AG09309 (cell line): ENCODE data around the gene HES6.

Source experiments
- DNase-seq: peaks from one replicate; pipeline ENCODE4 v3.0.0-alpha.2; 2010; ENCODE audit warnings: low read depth
- H3K4me3 ChIP-seq: 2 replicates; pipeline ENCODE4 v1.5.1; 2011; ENCODE audit warnings: mild to moderate bottlenecking, low read depth, low read length, moderate library complexity; ENCODE audit not compliant: control insufficient read depth
- TF ChIP-seq, protein P1 (sequence below): IDR thresholded peaks from 2 replicates; pipeline ENCODE4 v1.5.1; 2011; ENCODE audit warnings: mild to moderate bottlenecking, low read depth, low read length, inconsistent platforms; ENCODE audit not compliant: insufficient read depth, control insufficient read depth; ENCODE audit errors: missing control alignments

HES6 gene

GRCh38 chr2:238239863-238240756 lies at the start of gene HES6:
TSS of gene HES6 (minus strand) at chr2:238240038. CDS start at chr2:238239905, 133 bp downstream.
- DNase-seq = no peak
- TF ChIP-seq, protein P1, sequence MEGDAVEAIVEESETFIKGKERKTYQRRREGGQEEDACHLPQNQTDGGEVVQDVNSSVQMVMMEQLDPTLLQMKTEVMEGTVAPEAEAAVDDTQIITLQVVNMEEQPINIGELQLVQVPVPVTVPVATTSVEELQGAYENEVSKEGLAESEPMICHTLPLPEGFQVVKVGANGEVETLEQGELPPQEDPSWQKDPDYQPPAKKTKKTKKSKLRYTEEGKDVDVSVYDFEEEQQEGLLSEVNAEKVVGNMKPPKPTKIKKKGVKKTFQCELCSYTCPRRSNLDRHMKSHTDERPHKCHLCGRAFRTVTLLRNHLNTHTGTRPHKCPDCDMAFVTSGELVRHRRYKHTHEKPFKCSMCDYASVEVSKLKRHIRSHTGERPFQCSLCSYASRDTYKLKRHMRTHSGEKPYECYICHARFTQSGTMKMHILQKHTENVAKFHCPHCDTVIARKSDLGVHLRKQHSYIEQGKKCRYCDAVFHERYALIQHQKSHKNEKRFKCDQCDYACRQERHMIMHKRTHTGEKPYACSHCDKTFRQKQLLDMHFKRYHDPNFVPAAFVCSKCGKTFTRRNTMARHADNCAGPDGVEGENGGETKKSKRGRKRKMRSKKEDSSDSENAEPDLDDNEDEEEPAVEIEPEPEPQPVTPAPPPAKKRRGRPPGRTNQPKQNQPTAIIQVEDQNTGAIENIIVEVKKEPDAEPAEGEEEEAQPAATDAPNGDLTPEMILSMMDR = no peak
- H3K4me3 ChIP-seq = peak within 1 kb of the TSS; percentile 44

DNA sequence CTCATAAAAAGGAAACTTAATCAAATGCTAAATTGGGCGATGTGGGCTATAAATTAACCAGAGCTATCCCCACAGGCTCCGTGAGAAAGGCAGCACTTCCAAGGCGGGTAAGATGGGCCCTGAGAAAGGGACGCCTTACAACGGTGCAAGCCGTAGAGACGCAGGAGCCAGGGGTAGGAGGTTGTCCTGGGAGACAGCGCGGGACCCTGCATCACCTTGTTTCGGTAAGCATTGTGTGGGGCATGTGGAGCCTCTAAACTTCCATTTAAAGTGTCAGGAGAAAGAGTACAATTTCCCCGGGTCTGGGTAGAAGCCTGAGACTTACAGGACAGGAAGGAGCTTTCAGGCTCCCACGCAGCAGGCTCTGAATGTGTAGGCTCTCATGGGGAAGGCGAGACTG lies 49.7 kb upstream of the HES6 start:
- no peak for DNase-seq
- TF ChIP-seq, protein P1 = no peak
- H3K4me3 ChIP-seq = peak overlapping the region; percentile 56; the same call in 1 of the 2 replicates

- peak; percentile 94 for DNase-seq
- TF ChIP-seq, protein P1 = peak; percentile 36
These were observed 49.1 kb upstream of the HES6 start for GRCh38 chr2:238288650-238289573.

DNA sequence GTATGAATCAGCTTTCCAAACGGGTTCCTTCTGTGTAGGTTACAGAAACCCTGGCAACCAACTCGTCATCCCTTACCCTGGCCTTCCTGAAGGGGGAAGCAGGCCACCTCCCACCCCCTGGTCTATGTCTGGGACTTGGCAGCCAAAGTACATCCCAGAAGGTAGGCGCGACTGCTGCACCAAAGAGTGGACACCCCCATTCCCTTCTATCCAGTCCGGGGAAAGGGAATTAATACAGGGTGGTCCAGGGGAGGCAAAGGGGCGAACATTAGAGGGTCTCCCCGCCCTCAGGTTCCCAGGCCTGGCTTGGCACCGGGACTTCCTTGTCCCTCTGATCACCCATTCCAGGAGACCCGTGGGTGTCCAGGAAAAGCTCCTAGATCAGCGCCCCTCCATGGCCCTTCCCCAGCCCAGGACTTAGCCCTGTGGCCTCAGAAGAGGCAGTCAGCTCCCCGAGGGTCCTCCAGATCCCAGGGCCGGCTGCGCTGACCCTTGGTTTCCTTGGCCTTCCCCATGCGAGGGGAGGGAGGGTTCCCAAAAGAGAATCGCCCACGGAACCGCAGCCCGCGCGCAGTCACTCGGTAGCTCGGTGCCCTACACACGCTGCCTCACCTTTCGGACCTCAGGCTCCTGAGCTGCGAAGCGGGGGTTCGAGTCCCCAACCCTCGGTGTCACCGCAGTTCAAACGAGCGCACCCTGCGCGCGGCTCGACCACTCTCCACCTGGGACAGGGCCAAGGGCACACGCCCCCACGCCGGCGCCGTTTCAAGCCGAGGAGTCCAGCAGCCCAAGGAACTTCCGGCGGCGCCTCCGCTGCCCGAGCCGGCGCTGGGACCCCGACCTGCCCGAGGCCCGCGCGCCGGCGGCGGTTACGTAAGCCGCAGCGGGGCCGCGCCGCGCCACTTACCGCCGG lies 48.2 kb upstream of the HES6 start, which contains the start of gene PER2:
Gene PER2, minus strand, starts transcription at position 874 of the 913 bp plus-strand sequence. CDS start 10,674 bp downstream, outside the sequence.
- peak; percentile 83 for DNase-seq
- TF ChIP-seq, protein P1 = peak; percentile 30
- H3K4me3 ChIP-seq = peak within 1 kb of the TSS; percentile 56

More at GRCh38 chr2:238288650-238289573, 49.1 kb upstream of the HES6 start:
- H3K4me3 ChIP-seq = peak overlapping the region; percentile 56

GRCh38 chr2:238286987-238287736 lies 47.3 kb upstream of the HES6 start:
- H3K4me3 ChIP-seq = peak overlapping the region; percentile 56
- TF ChIP-seq, protein P1 = no peak
- DNase-seq = no peak
